HEK293 (cell line): ENCODE measurements around the gene VAV2.

Source experiments
- CTCF ChIA-PET: fragments of 350-600 bp; formaldehyde crosslinking; extraction: SDS; loops from one replicate; lab custom pipeline; 2021; ENCODE audit warnings: antibody characterized with exemption; lab: Yijun Ruan, JAX
- POLR2A ChIA-PET: fragments of 300-600 bp; formaldehyde crosslinking; extraction: SDS; loops from one replicate; lab custom pipeline; 2020; ENCODE audit warnings: antibody characterized with exemption, inconsistent platforms; lab: Yijun Ruan, JAX
- H3K27ac ChIP-seq: fragments of 200-500 bp; sonication (Bioruptor generic); 2 replicates; pipeline ENCODE4 v1.5.1; 2014; ENCODE audit warnings: low read depth, low read length, control low read depth, inconsistent platforms; ENCODE audit errors: extremely low read depth
- H3K36me3 ChIP-seq, 2 experiments: fragments of 200-500 bp in 1 of 2; sonication (Bioruptor generic) in 1 of 2; 1 replicate in 1 of 2; 2 replicates in 1 of 2; pipeline ENCODE4 v1.5.1; 2014 to 2017; ENCODE audit warnings: inconsistent platforms in 2 of 2, low read length in 2 of 2; ENCODE audit not compliant: control insufficient read depth in 2 of 2, insufficient read depth in 1 of 2
- H3K4me1 ChIP-seq: fragments of 200-500 bp; sonication (Bioruptor generic); 2 replicates; pipeline ENCODE4 v1.5.1; 2014; ENCODE audit warnings: mild to moderate bottlenecking, low read length, inconsistent platforms; ENCODE audit not compliant: control insufficient read depth, insufficient read depth
- H3K4me3 ChIP-seq: 2 replicates; pipeline ENCODE4 v1.5.1; 2011; ENCODE audit warnings: low read depth, mild to moderate bottlenecking, control low read depth, low read length, moderate library complexity
- H3K9me3 ChIP-seq: fragments of 200-500 bp; sonication (Bioruptor generic); 2 replicates; pipeline ENCODE4 v1.5.1; 2014; ENCODE audit warnings: low read depth, low read length, inconsistent platforms; ENCODE audit not compliant: control insufficient read depth, insufficient read depth
- KLF16 ChIP-seq: fragments of 450-650 bp; formaldehyde crosslinking; IDR thresholded peaks from 2 replicates; pipeline ENCODE4 v1.5.1; 2017; ENCODE audit warnings: missing biosample characterization, missing genetic modification characterization
- SCRT2 ChIP-seq: fragments of 450-650 bp; formaldehyde crosslinking; IDR thresholded peaks from 2 replicates; pipeline ENCODE4 v1.5.1; 2016; ENCODE audit warnings: missing biosample characterization, missing genetic modification characterization
- SP7 ChIP-seq: fragments of 450-650 bp; formaldehyde crosslinking; IDR thresholded peaks from 2 replicates; pipeline ENCODE4 v1.5.1; 2016; ENCODE audit warnings: missing biosample characterization, missing genetic modification characterization
- ZBTB17 ChIP-seq: fragments of 450-650 bp; formaldehyde crosslinking; IDR thresholded peaks from 2 replicates; pipeline ENCODE4 v1.5.1; 2016; ENCODE audit warnings: missing biosample characterization, missing genetic modification characterization
- ZEB2 ChIP-seq: fragments of 450-650 bp; formaldehyde crosslinking; IDR thresholded peaks from 2 replicates; pipeline ENCODE4 v1.5.1; 2016; ENCODE audit warnings: missing biosample characterization, missing genetic modification characterization
- ZFHX2 ChIP-seq: fragments of 450-650 bp; formaldehyde crosslinking; conservative IDR thresholded peaks from 2 replicates; pipeline ENCODE4 v1.5.1; 2016; ENCODE audit warnings: missing biosample characterization, missing genetic modification characterization
- ZNF10 ChIP-seq: fragments of 450-650 bp; formaldehyde crosslinking; IDR thresholded peaks from 2 replicates; pipeline ENCODE4 v1.5.1; 2017; ENCODE audit warnings: missing biosample characterization, missing genetic modification characterization
- ZNF146 ChIP-seq: fragments of 450-650 bp; formaldehyde crosslinking; IDR thresholded peaks from 2 replicates; pipeline ENCODE4 v1.5.1; 2016; ENCODE audit warnings: missing biosample characterization, missing genetic modification characterization
- ZNF302 ChIP-seq: fragments of 450-650 bp; formaldehyde crosslinking; IDR thresholded peaks from 2 replicates; pipeline ENCODE4 v1.5.1; 2016; ENCODE audit warnings: missing biosample characterization, missing genetic modification characterization, low read depth
- ZNF521 ChIP-seq: fragments of 450-650 bp; formaldehyde crosslinking; IDR thresholded peaks from 2 replicates; pipeline ENCODE4 v1.5.1; 2017; ENCODE audit warnings: missing biosample characterization, mild to moderate bottlenecking, missing genetic modification characterization
- ZNF571 ChIP-seq: fragments of 450-650 bp; formaldehyde crosslinking; IDR thresholded peaks from 2 replicates; pipeline ENCODE4 v1.5.0; 2017; ENCODE audit warnings: missing biosample characterization, missing genetic modification characterization
- ZNF664 ChIP-seq: fragments of 450-650 bp; formaldehyde crosslinking; IDR thresholded peaks from 2 replicates; pipeline ENCODE4 v1.5.1; 2016; ENCODE audit warnings: missing biosample characterization, missing genetic modification characterization
- ZNF785 ChIP-seq: fragments of 450-650 bp; formaldehyde crosslinking; IDR thresholded peaks from 2 replicates; pipeline ENCODE4 v1.5.1; 2016; ENCODE audit warnings: missing biosample characterization, missing genetic modification characterization
- ZNF843 ChIP-seq: fragments of 450-650 bp; formaldehyde crosslinking; IDR thresholded peaks from 2 replicates; pipeline ENCODE4 v1.5.1; 2016; ENCODE audit warnings: missing biosample characterization, missing genetic modification characterization
- ZXDB ChIP-seq: fragments of 450-650 bp; formaldehyde crosslinking; IDR thresholded peaks from 2 replicates; pipeline ENCODE4 v1.5.1; 2016; ENCODE audit warnings: missing biosample characterization, missing genetic modification characterization
- TF ChIP-seq, protein P1 (sequence below): fragments of 450-650 bp; formaldehyde crosslinking; IDR thresholded peaks from 2 replicates; pipeline ENCODE4; 2016; ENCODE audit warnings: missing biosample characterization, missing genetic modification characterization
- TF ChIP-seq, protein P2 (sequence below): fragments of 450-650 bp; formaldehyde crosslinking; IDR thresholded peaks from 2 replicates; pipeline ENCODE4 v1.5.1; 2017; ENCODE audit warnings: missing biosample characterization, missing genetic modification characterization
- TF ChIP-seq, protein P3 (sequence below): fragments of 450-650 bp; formaldehyde crosslinking; optimal IDR thresholded peaks from 2 replicates; pipeline ENCODE3; 2016; ENCODE audit warnings: missing biosample characterization, mild to moderate bottlenecking, missing genetic modification characterization
- TF ChIP-seq, protein P4 (sequence below): fragments of 450-650 bp; formaldehyde crosslinking; IDR thresholded peaks from 2 replicates; pipeline ENCODE4 v1.5.1; 2016; ENCODE audit warnings: missing biosample characterization, missing genetic modification characterization

The VAV2 gene

DNA sequence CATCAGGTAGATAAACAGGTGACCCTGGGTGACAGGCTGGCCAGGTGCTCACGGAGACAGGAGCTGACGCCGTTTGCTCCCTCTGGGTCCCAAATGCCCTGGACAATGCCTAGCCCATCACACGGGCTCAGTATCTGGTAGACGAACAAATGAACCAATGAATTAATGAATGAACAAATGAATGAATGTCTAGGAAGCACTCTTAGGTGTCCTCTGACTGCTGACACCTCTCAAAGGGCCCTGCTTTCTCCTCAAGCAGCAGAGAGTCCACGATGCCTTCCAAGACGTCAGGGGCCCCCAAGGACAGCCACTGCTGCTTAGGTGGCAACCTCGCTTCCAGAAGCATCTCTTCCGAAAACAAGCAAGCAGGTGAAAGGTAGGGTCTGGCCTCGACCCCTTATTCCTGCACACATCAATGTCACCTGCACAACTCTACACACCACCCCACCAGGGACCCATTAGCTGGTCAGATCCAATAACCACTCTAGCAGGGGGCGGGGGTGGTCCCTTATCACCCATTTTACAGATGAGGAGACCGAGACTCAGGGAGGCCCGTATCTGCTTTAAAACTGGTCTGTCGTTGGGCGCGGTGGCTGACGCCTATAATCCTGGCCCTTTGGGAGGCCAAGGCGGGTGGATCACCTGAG is 45.2 kb downstream of the VAV2 start:
- no peak for TF ChIP-seq ZFHX2 (tag by site-specific recombination)
- TF ChIP-seq ZNF10, result no peak
- TF ChIP-seq, protein P1, sequence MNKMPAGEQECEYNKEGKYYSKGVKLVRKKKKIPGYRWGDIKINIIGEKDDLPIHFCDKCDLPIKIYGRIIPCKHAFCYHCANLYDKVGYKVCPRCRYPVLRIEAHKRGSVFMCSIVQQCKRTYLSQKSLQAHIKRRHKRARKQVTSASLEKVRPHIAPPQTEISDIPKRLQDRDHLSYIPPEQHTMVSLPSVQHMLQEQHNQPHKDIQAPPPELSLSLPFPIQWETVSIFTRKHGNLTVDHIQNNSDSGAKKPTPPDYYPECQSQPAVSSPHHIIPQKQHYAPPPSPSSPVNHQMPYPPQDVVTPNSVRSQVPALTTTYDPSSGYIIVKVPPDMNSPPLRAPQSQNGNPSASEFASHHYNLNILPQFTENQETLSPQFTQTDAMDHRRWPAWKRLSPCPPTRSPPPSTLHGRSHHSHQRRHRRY (tag by site-specific recombination), result no peak
- TF ChIP-seq ZEB2 (tag by site-specific recombination), result no peak
- TF ChIP-seq ZNF521 (tag by site-specific recombination), result no peak
- TF ChIP-seq ZNF664 (tag by site-specific recombination), result no peak
- TF ChIP-seq, protein P2, sequence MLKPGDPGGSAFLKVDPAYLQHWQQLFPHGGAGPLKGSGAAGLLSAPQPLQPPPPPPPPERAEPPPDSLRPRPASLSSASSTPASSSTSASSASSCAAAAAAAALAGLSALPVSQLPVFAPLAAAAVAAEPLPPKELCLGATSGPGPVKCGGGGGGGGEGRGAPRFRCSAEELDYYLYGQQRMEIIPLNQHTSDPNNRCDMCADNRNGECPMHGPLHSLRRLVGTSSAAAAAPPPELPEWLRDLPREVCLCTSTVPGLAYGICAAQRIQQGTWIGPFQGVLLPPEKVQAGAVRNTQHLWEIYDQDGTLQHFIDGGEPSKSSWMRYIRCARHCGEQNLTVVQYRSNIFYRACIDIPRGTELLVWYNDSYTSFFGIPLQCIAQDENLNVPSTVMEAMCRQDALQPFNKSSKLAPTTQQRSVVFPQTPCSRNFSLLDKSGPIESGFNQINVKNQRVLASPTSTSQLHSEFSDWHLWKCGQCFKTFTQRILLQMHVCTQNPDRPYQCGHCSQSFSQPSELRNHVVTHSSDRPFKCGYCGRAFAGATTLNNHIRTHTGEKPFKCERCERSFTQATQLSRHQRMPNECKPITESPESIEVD (tag by site-specific recombination), result no peak
- TF ChIP-seq KLF16 (tag by site-specific recombination), result no peak
- TF ChIP-seq, protein P3, sequence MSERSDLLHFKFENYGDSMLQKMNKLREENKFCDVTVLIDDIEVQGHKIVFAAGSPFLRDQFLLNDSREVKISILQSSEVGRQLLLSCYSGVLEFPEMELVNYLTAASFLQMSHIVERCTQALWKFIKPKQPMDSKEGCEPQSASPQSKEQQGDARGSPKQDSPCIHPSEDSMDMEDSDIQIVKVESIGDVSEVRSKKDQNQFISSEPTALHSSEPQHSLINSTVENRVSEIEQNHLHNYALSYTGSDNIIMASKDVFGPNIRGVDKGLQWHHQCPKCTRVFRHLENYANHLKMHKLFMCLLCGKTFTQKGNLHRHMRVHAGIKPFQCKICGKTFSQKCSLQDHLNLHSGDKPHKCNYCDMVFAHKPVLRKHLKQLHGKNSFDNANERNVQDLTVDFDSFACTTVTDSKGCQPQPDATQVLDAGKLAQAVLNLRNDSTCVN (tag by site-specific recombination), result no peak
- TF ChIP-seq ZBTB17, result no peak
- no peak for TF ChIP-seq ZNF146 (tag by site-specific recombination)
- TF ChIP-seq ZXDB (tag by site-specific recombination), result no peak
- TF ChIP-seq SP7 (tag by site-specific recombination), result no peak
- TF ChIP-seq ZNF785 (tag by site-specific recombination), result no peak
- TF ChIP-seq ZNF302 (tag by site-specific recombination), result no peak
- no peak for TF ChIP-seq ZNF843 (tag by site-specific recombination)
- no peak for TF ChIP-seq ZNF571 (tag by site-specific recombination)
- H3K4me3 ChIP-seq, result no peak overlapping the region
- no peak overlapping the region for H3K27ac ChIP-seq
- H3K9me3 ChIP-seq, result no peaks in the 10 kb centered on the region
- CTCF ChIA-PET, result interaction anchor here (0.6 to 1.2 kb wide), 3 partner anchors 46 to 658 kb away, joined by 3 read pairs; no protein-coding TSS in a partner anchor
- no peaks in the 10 kb centered on the region for H3K4me1 ChIP-seq
- POLR2A ChIA-PET, result no interaction called here
- H3K36me3 ChIP-seq, result no peaks in the 10 kb centered on the region

DNA sequence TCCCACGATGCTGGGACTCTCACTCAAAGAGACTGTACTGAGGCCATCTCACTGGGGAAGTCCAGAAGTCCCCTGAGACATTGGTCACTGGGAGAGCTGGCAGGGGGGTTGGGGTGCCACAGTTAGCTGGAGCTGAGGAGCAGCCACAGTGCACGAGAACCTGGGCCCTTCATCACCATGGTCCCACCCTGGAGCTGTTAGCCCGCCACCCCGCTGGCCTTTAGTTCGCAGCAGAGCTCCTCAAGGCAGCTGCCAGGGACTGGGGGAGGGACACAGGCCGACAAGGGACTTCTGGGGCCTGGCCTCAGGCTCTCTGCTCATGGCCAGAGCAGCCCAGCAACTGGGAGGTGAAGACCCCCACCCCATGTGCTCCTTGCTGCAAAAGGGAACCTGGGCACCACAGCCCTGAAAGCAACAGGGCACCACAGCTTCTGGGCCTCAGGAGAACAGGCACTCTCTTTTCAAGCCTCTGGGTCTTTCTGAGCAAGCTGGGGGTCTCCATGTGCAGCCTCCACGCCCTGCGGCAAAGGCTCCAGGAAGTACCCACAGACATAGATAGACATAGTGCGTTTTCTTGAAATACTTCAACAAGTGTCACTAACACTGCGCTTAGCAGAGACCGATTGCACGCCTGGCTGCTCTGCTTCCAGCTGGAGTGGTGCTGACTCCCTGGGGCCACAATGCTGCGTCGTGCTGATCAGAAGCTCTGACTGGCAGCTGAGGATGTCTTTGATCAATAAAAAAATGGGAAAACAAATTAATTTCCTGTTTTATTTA is 46.0 kb downstream of the VAV2 start:
- ChIA-PET POLR2A (no interaction called here), CTCF (interaction anchor here (0.5 to 1.2 kb wide), 4 partner anchors 94 to 659 kb away, joined by 3 to 4 read pairs (median 3); no protein-coding TSS in a partner anchor)
- H3K4me1 ChIP-seq, result no peaks in the 10 kb centered on the region
- no peak overlapping the region for H3K27ac ChIP-seq
- H3K9me3 ChIP-seq, result no peaks in the 10 kb centered on the region
- H3K4me3 ChIP-seq, result no peak overlapping the region
- TF ChIP-seq SCRT2 (tag by site-specific recombination), result peak; percentile 37
- TF ChIP-seq, protein P4, sequence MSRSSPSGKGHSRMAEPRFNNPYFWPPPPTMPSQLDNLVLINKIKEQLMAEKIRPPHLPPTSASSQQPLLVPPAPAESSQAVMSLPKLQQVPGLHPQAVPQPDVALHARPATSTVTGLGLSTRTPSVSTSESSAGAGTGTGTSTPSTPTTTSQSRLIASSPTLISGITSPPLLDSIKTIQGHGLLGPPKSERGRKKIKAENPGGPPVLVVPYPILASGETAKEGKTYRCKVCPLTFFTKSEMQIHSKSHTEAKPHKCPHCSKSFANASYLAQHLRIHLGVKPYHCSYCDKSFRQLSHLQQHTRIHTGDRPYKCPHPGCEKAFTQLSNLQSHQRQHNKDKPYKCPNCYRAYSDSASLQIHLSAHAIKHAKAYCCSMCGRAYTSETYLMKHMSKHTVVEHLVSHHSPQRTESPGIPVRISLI (tag by site-specific recombination), result no peak
- no peaks in the 10 kb centered on the region for H3K36me3 ChIP-seq
